ENCODE measurements around the gene GABRG3.

GABRG3 gene

DNA sequence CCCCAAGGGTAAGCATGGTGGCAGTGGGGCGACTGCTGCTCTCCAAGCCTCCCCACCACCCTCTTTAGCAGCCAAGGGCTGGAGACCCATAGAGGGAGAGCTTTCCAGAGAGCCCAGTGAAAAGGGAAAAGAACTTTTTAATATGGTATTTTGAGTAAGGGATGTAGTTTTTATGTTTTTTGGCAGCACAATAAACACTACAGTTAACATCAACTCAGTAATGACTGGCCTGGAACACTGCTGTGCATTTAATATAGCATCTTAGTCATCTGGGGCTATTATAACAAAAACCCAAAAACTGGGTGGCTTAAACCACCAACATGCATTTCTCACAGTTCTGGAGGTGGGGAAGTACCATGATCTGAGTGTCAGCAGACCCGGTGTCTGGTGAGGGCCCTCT, 495.8 kb downstream of the GABRG3 start:
- TF ChIP-seq, protein P1, sequence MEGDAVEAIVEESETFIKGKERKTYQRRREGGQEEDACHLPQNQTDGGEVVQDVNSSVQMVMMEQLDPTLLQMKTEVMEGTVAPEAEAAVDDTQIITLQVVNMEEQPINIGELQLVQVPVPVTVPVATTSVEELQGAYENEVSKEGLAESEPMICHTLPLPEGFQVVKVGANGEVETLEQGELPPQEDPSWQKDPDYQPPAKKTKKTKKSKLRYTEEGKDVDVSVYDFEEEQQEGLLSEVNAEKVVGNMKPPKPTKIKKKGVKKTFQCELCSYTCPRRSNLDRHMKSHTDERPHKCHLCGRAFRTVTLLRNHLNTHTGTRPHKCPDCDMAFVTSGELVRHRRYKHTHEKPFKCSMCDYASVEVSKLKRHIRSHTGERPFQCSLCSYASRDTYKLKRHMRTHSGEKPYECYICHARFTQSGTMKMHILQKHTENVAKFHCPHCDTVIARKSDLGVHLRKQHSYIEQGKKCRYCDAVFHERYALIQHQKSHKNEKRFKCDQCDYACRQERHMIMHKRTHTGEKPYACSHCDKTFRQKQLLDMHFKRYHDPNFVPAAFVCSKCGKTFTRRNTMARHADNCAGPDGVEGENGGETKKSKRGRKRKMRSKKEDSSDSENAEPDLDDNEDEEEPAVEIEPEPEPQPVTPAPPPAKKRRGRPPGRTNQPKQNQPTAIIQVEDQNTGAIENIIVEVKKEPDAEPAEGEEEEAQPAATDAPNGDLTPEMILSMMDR (IDR thresholded peaks at IDR 0.05; ENCODE audit: control insufficient read depth, insufficient read depth, low read depth, low read length, missing control alignments): no peak
- no peak for DNase-seq (ENCODE audit: low read depth)
- H3K4me3 ChIP-seq (ENCODE audit: control insufficient read depth, low read depth, low read length): no peak overlapping the region

DNA sequence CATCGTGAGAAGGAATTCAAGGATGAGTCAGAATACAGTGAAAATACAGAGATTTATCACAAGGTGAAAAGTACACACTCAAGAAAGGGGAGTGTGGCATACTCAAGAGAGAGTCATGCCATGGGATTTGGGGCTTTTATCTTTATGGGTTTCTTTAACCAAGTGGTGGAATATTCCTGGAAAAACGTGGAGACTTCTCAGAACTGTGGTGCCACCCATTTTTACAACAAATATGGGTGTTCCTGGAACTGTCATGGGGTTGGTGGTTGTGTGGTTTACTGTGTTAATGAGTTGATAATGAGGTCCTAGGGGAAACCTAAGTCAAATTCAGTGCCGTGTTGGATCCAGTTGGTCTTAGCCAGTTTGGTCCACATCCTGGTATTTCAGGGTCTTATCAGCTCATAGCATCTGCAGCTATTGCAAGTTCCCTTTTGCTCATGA, 497.2 kb downstream of the GABRG3 start:
- H3K4me3 ChIP-seq (ENCODE audit: control insufficient read depth, low read depth, low read length): no peak overlapping the region
- DNase-seq (ENCODE audit: low read depth): no peak
- TF ChIP-seq, protein P1 (IDR thresholded peaks at IDR 0.05; ENCODE audit: control insufficient read depth, insufficient read depth, low read depth, low read length, missing control alignments): no peak

DNA sequence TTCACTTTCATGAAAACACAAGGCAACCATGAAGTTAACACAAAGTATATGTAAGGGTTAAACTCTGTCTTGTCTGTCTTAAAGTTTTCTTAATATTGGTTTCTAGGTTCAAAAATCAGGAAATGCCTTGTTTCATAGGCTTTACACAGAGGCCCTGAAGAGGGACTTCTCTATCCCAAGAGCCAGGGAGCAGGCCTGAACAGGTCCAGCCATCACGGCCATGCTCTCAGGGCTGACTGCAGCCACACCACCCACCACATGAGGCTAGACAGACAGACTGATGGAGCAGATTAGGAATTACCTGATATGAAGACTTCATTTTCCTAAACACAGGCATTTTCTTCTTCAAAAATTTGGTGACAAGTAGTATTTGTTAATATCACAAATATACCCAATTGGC, 502.9 kb downstream of the GABRG3 start:
- DNase-seq (ENCODE audit: low read depth): no peak
- TF ChIP-seq, protein P1 (IDR thresholded peaks at IDR 0.05; ENCODE audit: control insufficient read depth, insufficient read depth, low read depth, low read length, missing control alignments): no peak
- H3K4me3 ChIP-seq (ENCODE audit: control insufficient read depth, low read depth, low read length): no peak overlapping the region

DNA sequence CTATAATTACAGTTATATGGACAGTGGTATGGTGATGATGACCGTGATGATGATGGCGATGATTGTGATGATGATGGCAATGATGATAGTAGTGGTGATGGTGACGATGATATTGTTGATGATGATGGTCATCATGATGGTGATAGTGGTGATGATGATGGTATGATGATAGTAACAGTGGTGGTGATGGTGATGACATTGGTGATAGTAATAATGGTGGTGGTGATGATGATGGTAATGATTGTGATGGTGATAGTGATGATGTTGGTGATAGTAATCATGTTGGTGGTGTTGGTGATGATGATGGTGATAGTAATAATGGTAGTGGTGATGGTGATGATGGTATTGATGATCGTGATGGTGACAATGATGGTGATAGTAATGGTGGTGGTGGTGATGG, 504.4 kb downstream of the GABRG3 start:
- TF ChIP-seq, protein P1 (IDR thresholded peaks at IDR 0.05; ENCODE audit: control insufficient read depth, insufficient read depth, low read depth, low read length, missing control alignments): no peak
- no peak for DNase-seq (ENCODE audit: low read depth)
- no peak overlapping the region for H3K4me3 ChIP-seq (ENCODE audit: control insufficient read depth, low read depth, low read length)

DNA sequence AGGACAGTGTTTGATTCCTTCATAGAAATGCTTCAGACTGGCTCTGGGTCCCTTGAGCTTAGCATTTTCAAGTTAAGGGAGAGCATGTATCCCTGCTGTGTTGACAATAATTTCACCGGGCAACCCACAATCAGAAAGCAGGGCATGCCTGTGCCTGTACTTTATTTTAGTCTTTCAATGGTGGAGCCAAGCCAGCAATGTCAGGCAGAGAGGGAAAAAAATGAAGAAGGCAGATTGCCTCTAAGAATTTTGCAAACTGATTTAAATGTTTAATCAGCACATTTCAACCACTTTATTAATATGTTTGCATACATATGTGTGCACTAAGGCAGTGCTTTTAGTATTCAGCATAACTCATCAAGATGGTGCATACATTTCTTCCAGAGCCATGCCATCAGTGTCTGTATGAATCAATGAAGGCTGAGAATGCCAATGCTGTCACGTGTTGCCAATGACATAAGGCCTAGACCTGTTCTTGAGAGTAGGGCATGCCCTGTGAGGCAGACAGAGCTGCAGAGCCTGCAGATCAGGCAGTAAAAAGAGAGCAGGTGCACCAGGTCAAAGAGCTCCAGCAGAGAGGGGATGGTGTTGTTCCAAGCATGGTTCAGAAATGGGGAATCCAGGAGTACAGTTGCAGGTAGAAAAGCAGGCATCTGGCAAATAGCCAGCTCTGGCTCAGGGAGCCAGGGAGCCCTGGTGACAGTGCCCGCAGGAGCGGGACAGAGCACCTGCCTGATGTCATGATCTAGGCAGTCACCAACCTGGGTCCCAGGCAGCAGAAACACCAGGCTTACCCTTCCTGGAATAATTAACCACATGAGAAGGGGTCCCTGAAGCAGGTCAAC, 508.5 kb downstream of the GABRG3 start:
- TF ChIP-seq, protein P1 (IDR thresholded peaks at IDR 0.05; ENCODE audit: control insufficient read depth, insufficient read depth, low read depth, low read length, missing control alignments): no peak
- DNase-seq (ENCODE audit: low read depth): no peak

DNA sequence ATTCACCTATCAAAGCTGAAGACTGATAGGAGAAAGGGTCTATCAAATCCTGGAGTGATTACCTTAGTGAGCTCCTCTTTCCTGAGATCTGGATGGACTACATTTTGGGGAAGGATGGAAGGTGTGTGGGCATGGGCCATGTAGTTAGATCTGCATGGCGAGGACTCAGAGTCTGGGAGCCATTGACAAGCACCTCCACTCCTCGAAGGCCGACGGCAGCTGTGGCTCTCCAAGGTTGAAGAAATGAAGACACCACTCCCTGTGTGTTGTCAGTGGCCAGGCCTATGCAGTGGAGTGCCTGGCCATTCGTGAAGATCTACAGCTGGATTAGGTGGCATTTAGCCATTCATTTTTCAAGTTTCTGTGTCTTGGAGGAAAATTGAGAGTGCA, 509.2 kb downstream of the GABRG3 start:
- no peak for DNase-seq (ENCODE audit: low read depth)
- H3K4me3 ChIP-seq (ENCODE audit: control insufficient read depth, low read depth, low read length): no peak overlapping the region
- TF ChIP-seq, protein P1 (IDR thresholded peaks at IDR 0.05; ENCODE audit: control insufficient read depth, insufficient read depth, low read depth, low read length, missing control alignments): no peak

More for the DNA sequence above, 508.5 kb downstream of the GABRG3 start:
- H3K4me3 ChIP-seq (ENCODE audit: control insufficient read depth, low read depth, low read length): no peak overlapping the region
